HG03432 (cell line): ENCODE measurements around the gene SLCO2B1.

Source experiments
- ATAC-seq: cut with Tn5 transposase; IDR thresholded peaks from one replicate; pipeline ENCODE4 v1.9.1; 2021; ENCODE audit warnings: mild to moderate bottlenecking, moderate library complexity; ENCODE audit not compliant: unreplicated experiment

SLCO2B1 gene

GRCh38 chr11:75214843-75215242, 63.9 kb downstream of the SLCO2B1 start:
- no peak for ATAC-seq

- ATAC-seq, result no peak
Observed at GRCh38 chr11:75219869-75220268, 69.0 kb downstream of the SLCO2B1 start.

- no peak for ATAC-seq
Observed at GRCh38 chr11:75223954-75224643, 73.2 kb downstream of the SLCO2B1 start.

GRCh38 chr11:75225794-75226193, 74.9 kb downstream of the SLCO2B1 start:
- no peak for ATAC-seq

- no peak for ATAC-seq
Observed at GRCh38 chr11:75229466-75229865, 78.6 kb downstream of the SLCO2B1 start.

GRCh38 chr11:75230621-75231020, 79.7 kb downstream of the SLCO2B1 start:
- no peak for ATAC-seq

GRCh38 chr11:75233754-75234172, 82.9 kb downstream of the SLCO2B1 start:
- no peak for ATAC-seq

GRCh38 chr11:75236062-75236461, 85.2 kb downstream of the SLCO2B1 start:
- ATAC-seq, result no peak

- no peak for ATAC-seq
Observed at GRCh38 chr11:75237050-75237449, 86.1 kb downstream of the SLCO2B1 start.

- ATAC-seq, result no peak
Observed at GRCh38 chr11:75238595-75239440, 87.9 kb downstream of the SLCO2B1 start.

GRCh38 chr11:75239531-75240290, 88.8 kb downstream of the SLCO2B1 start:
- no peak for ATAC-seq

GRCh38 chr11:75240311-75241035, 89.6 kb downstream of the SLCO2B1 start, which contains the start of gene TPBGL:
TPBGL (plus strand) TSS chr11:75240774; CDS start chr11:75241050, 276 bp downstream.
- no peak for ATAC-seq

GRCh38 chr11:75241036-75241905, 90.4 kb downstream of the SLCO2B1 start:
- ATAC-seq, result peak; percentile 91

GRCh38 chr11:75241906-75242644, 91.2 kb downstream of the SLCO2B1 start:
- ATAC-seq, result no peak

GRCh38 chr11:75242722-75243600, 92.1 kb downstream of the SLCO2B1 start:
- no peak for ATAC-seq

- ATAC-seq, result no peak
Observed at GRCh38 chr11:75244052-75244814, 93.3 kb downstream of the SLCO2B1 start.

GRCh38 chr11:75245356-75246005, 94.6 kb downstream of the SLCO2B1 start:
- no peak for ATAC-seq
